GM13977 (cell line): ENCODE measurements around the gene MYO9A.
"Not testable (repeated sequence)": the region's sequence is repeated elsewhere in the genome, so short reads cannot be mapped to it uniquely, and the experiment has no call there.

Source experiments
- DNase-seq: peaks from one replicate; pipeline ENCODE4 v3.0.0; 2012; ENCODE audit warnings: low spot score
- CTCF ChIP-seq: IDR thresholded peaks from 2 replicates; pipeline ENCODE4 v1.5.1; 2012; ENCODE audit warnings: mild to moderate bottlenecking, control low read depth; ENCODE audit not compliant: insufficient read depth; ENCODE audit errors: extremely low read depth, missing control alignments
- in situ Hi-C: fragments of 300-500 bp; cut with MboI; formaldehyde crosslinking; loops from one replicate; pipeline ENCODE4 v1.12.0; 2022; ENCODE audit warnings: low sequenced_read_pairs, low pct_unique_long_range_greater_than_20kb, mixed read lengths, inconsistent platforms; ENCODE audit not compliant: unreplicated experiment

MYO9A gene

GRCh38 chr15:72011302-72011942, 106.5 kb downstream of the MYO9A start:
- in situ Hi-C loops, result no loop called here
- no peak for TF ChIP-seq CTCF
- no peak for DNase-seq

GRCh38 chr15:72009222-72009621, 108.7 kb downstream of the MYO9A start:
- no peak for DNase-seq
- in situ Hi-C loops, result no loop called here
- TF ChIP-seq CTCF, result no peak

DNA sequence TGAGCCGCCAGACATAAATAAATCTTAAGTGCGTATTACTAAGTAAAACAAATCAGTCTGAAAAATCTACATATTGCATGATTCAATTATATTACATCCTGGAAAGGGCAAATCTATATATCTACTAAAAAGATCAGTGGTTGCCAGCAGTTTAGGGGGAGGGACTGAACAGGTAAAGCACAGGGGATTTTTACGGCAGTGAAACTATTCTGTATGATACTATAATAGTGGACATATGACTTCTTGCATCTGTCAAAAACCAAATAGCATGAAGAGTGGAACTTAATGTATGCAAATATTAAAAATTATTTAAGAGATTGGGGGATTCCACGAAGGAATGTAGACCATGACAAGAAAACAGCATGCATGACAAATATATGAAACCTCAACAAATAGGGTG, 111.6 kb downstream of the MYO9A start:
- in situ Hi-C loops, result no loop called here
- TF ChIP-seq CTCF, result no peak
- DNase-seq, result no peak

- TF ChIP-seq CTCF, result no peak
- no peak for DNase-seq
- in situ Hi-C loops, result no loop called here
Observed at GRCh38 chr15:72005483-72005882, 112.5 kb downstream of the MYO9A start.

DNA sequence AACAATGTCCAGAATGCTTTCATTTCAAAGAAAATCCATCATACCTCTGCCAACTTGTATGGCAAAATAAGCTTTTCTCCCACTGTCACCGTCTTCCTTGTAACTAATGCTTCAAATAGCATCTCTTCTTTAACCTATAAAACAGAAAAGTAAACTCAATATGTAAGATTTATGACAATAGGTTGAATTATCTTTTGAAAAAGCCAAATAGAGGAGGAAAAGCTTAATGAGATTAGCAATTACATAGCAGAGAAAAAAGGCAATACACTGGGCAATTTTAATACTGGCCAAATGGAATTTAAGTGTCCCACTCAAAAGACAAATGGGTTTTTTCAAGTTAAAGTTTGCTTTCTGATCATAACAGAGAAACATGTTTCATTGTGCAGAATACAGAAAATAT, 118.1 kb downstream of the MYO9A start:
- no peak for TF ChIP-seq CTCF
- in situ Hi-C loops, result no loop called here
- DNase-seq, result no peak

DNA sequence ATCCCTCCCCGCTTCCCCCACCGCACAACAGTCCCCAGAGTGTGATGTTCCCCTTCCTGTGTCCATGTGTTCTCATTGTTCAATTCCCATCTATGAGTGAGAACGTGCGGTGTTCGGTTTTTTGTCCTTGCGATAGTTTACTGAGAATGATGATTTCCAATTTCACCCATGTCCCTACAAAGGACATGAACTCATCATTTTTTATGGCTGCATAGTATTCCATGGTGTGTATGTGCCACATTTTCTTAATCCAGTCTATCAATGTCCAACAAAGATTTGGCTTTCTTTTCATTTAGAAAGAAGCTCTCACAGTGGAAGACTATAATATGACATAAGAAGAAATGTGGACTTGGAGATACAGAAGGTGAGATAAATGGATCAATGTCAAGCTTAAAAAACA, 119.2 kb downstream of the MYO9A start:
- in situ Hi-C loops, DNase-seq: not testable (repeated sequence)

GRCh38 chr15:71997691-71998090, 120.3 kb downstream of the MYO9A start:
- no peak for DNase-seq
- in situ Hi-C loops, result no loop called here
- TF ChIP-seq CTCF, result no peak
